ENCODE measurements around the gene DDX10. TPM values are rescaled to one million over a fixed set of nuclear protein-coding genes. Genes with fewer than 3 reads are reported as not detected.

DDX10 gene
- total RNA-seq, 2 donors from 2014 or later, result 15.7 to 17.1 TPM

GRCh38 chr11:108975026-108975425 lies 310.2 kb downstream of the DDX10 start:
- intact Hi-C loops (cut with DNase I, micrococcal nuclease), result no loop called here
- ATAC-seq, result no peak

DNA sequence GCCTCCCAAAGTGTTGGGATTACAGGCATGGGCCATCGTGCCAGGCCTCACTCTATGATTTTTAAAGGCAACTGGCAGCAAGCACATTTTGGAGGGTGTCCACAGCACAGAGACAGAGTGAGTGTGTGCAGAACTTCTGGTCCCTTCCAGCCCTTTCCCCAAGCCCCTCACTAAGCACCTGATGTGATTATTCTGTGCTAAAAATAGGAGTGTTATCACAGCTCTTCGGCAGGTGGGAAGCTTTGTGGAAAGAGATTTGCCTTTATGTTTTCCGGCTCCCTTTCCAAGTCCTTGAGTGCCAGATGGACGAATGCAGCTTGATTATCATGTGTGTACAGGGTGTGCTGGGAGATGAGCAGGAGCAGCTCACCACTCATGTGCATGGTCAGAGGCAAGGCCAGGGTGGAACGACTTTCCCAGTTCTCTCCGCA lies 310.8 kb downstream of the DDX10 start:
- intact Hi-C loops (cut with DNase I, micrococcal nuclease), result no loop called here
- DNase-seq, result no peak
- ATAC-seq, result no peak

More at GRCh38 chr11:108975026-108975425, 310.2 kb downstream of the DDX10 start:
- no peak for DNase-seq

DNA sequence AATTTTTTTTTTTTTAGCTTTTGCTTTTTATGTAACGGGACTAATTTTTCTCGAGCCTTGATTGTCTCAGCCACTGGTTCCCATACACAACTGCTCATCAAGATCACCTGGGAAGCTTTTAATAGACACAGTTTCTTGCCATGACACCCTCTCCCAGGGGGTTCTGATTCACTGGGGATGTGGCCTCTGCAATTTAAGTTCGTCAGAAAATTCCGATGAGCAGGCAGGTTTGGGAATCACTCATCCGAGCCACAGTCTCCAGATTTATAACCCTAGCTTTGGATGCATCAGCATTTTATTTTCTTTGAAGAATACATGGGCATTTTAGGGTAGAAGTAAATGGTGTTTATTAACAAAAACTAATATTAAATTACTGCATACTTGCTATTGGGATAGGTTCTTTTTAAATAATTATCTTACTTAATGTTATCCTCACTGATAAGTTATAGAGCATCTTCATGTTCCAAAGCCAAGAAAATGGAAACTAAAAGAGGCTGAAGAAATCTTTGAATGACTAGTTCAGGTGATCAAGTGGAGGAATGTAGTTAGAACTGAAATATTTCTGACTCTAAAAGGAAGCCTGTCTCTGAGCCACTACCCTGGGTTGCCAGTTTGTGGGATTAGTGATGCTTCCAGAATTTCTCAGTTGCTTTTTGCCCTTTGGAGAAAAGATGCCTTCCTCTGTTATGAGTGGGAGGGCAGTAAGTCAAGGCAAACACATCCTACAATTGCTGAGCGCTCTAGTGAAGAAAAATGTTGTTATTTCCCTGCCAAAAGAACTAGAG lies 319.0 kb downstream of the DDX10 start:
- intact Hi-C loops (cut with DNase I, micrococcal nuclease), result no loop called here
- no peak for ATAC-seq
- no peak for DNase-seq

- ATAC-seq (no peak), DNase-seq (no peak)
- intact Hi-C loops (cut with DNase I, micrococcal nuclease), result no loop called here
Observed at GRCh38 chr11:108984523-108984922, 319.7 kb downstream of the DDX10 start.

DNA sequence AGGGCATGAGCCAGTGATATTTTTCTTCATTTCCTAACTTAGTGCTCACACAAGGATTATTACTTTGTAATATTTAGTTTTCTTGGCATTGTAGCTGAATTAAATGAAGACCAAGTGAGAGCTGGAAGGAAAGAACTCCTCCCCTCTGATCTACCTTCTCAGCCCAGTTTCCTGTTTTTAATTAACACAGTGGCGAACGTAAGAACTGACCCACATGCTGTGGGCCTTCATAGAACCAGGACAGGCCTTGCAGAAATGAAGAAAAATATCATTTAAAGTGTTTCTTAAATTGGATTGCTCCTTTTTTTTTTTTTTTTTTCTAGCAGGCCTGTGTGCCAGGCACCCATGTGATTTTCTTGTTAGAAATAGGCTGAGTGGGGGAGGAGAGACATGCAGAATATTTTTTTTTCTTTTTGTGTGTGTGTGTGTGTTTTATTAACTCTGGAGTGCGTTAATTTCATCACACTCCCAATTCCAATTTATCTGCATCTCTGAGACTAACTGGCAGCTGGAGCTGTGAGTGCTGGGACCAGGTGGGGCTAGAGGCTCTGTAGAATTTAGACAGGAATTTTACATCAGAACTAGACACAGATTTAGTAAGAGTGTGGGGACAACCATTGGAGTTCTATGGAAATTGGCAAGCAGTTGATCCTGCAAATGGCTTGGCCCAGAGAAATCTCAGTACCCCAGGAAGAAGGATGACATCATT lies 320.5 kb downstream of the DDX10 start:
- DNase-seq (no peak), ATAC-seq (no peak)

GRCh38 chr11:108985945-108986279 lies 321.0 kb downstream of the DDX10 start:
- DNase-seq (no peak), ATAC-seq (no peak)
- intact Hi-C loops (cut with DNase I, micrococcal nuclease), result no loop called here

More for the DNA sequence above, 320.5 kb downstream of the DDX10 start:
- intact Hi-C loops (cut with DNase I, micrococcal nuclease), result no loop called here

Other genes starting within 250 kb of the DDX10 start
- gene C11orf65, start 197.5 kb upstream of the DDX10 start, total RNA-seq, result under 1 TPM; 0.39 to 0.46 TPM
- 10 to 100 TPM; 14.0 to 14.5 TPM for gene POGLUT3, start 166.7 kb upstream of the DDX10 start, total RNA-seq
- gene EXPH5, start 71.3 kb upstream of the DDX10 start, total RNA-seq, result 10 to 100 TPM; 42.2 to 51.8 TPM